Activated naive CD4-positive, alpha-beta T cell treated with anti-CD3 and anti-CD28 coated beads, Interleukin-2, amount 10 ng/mL, durations not matched to agents 7 days and 5 days (primary cell): Measurements from ENCODE around the gene KCND3.

Experiments
- CTCF ChIA-PET: fragments of 350-600 bp; sonication (Branson Sonifier 250); formaldehyde crosslinking; loops from one replicate; lab custom pipeline; 2021; ENCODE audit warnings: antibody characterized with exemption; lab: Charles Lee
- DNase-seq: peaks from one replicate; pipeline ENCODE4 v3.0.0-alpha.2; 2020
- H3K27ac Mint-ChIP-seq: one replicate; pipeline ENCODE4 v1.8.0; 2021; ENCODE audit warnings: mild to moderate bottlenecking, moderate library complexity, mixed read lengths
- H3K27me3 Mint-ChIP-seq: one replicate; pipeline ENCODE4 v1.8.0; 2021; ENCODE audit warnings: mild to moderate bottlenecking, mixed read lengths
- H3K36me3 Mint-ChIP-seq: one replicate; pipeline ENCODE4 v1.8.0; 2021; ENCODE audit warnings: mixed read lengths
- H3K4me1 Mint-ChIP-seq: one replicate; pipeline ENCODE4 v1.8.0; 2021; ENCODE audit warnings: mixed read lengths
- H3K4me3 Mint-ChIP-seq: one replicate; pipeline ENCODE4 v1.8.0; 2021; ENCODE audit warnings: mild to moderate bottlenecking, moderate library complexity, mixed read lengths
- H3K9me3 Mint-ChIP-seq: one replicate; pipeline ENCODE4 v1.8.0; 2021; ENCODE audit warnings: mixed read lengths

Gene KCND3

DNA sequence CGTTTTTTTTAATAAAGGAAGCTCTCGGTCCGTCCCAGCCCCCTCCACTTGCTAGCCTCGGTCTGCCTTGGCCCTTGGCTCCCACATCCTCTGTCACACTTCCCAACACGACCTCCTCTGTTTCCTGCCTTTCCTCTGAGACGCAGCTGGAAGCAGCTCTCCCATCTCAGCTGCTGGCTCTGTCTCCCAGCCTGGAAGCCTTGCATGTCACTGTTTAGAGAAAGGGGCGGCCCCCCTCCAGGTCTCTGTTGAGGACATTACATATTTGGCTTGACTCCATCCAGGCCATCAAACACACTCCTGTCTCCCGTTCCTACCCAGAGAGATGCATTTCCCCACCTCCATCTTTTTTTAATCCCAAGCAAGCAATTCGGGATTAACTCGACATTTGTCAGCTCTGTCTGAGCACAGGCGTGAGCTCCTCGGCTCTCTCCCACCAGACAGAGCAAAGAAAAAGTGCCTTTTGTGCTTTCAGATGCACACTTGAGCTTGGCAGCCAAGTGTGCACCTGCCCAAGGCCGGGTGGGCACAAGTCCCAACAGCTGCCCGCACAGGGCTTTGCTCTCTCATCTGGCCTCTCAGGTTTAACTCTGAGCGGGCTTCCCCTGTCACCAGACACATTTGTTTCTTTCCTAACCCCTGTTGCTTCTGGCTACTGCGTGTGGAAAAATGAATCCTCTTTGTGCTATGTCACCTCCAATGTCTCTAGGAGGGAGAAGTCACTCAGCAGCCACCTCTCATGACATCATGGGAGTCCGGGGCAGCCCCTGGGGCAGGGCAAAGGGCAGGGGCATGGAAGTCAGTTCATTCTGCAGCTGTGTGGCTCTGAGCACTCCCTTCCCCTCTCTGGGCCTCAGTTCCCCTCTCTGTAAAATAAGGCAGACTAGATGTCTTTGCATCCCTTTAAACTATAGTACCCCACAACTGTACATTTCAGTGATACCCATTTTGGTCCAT, 108.3 kb downstream of the KCND3 start:
- Mint-ChIP-seq H3K27ac (no peak overlapping the region), H3K36me3 (no peaks in the 10 kb centered on the region), H3K9me3 (no peaks in the 10 kb centered on the region), H3K4me3 (no peak overlapping the region), H3K4me1 (no peaks in the 10 kb centered on the region), H3K27me3 (peaks cover 31% of the 10 kb centered on the region)
- CTCF ChIA-PET: no interaction called here
- no peak for DNase-seq

DNA sequence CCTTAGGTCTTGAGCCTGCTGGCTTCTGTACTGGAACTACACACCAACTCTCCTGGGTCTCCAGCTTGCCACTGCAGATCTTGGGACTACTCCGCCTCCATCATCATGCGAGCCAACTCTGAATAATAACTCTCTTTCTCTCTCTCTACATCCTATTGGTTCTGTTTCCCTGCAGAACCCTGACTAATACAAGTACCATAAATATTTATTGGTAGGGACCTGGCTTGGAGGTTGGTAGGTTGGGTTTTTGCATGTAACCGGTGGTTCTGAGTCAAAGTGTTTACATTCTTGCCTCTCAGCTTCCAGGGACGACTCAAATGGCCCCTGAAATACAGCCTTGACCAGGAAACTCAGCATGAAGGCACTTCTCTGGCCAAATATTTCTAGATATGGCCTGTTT, 110.4 kb downstream of the KCND3 start:
- CTCF ChIA-PET: no interaction called here
- no peak for DNase-seq
- Mint-ChIP-seq H3K27me3 (peaks cover 37% of the 10 kb centered on the region), H3K4me3 (no peak overlapping the region), H3K4me1 (no peaks in the 10 kb centered on the region), H3K36me3 (no peaks in the 10 kb centered on the region), H3K9me3 (no peaks in the 10 kb centered on the region), H3K27ac (no peak overlapping the region)

DNA sequence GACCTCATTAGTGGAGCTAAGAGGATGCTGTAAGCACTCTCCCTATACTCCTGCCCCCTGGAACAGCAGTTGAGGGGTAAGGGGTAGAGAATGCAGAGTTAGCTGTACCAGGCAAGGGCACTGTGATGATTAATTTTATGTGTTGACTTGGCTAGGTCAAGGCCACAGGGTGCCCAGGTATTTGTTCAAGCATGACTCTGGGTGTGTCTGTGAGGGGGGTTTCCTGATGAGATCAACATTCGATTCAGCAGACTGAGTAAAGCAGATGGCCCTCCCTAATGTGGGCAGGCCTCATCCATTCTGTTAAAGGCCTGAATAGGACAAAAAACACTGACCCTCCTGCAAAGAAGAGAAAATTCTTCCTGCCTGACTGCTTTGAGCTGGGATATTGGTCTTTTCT, 110.8 kb downstream of the KCND3 start:
- H3K9me3 Mint-ChIP-seq: no peaks in the 10 kb centered on the region
- DNase-seq: no peak
- CTCF ChIA-PET: no interaction called here
- H3K27me3 Mint-ChIP-seq: peaks cover 37% of the 10 kb centered on the region
- H3K4me1 Mint-ChIP-seq: no peaks in the 10 kb centered on the region
- no peaks in the 10 kb centered on the region for H3K36me3 Mint-ChIP-seq
- no peak overlapping the region for H3K4me3 Mint-ChIP-seq
- no peak overlapping the region for H3K27ac Mint-ChIP-seq

DNA sequence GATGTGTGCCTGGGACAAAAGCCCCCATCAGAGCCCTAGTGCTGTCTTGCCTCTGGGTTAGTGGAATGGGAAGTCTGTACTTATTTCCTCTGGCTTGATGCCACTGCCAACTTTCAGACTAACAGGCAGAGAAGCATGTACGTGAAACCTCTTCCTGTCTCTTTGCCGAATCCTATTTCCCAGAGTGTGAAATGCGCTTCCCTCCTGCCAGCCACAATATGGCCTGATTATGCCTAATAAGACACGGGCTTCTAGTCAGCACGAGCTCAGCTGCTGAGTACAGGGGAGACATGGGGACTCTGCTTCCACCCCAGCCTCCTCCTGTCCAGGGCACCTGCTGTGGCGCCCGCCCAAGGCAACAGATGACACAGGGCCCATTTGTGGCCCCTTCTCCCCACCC, 111.4 kb downstream of the KCND3 start:
- DNase-seq: no peak
- CTCF ChIA-PET: no interaction called here
- H3K27me3 Mint-ChIP-seq: peaks cover 37% of the 10 kb centered on the region
- no peaks in the 10 kb centered on the region for H3K9me3 Mint-ChIP-seq
- no peaks in the 10 kb centered on the region for H3K36me3 Mint-ChIP-seq
- no peaks in the 10 kb centered on the region for H3K4me1 Mint-ChIP-seq
- no peak overlapping the region for H3K4me3 Mint-ChIP-seq
- H3K27ac Mint-ChIP-seq: no peak overlapping the region

DNA sequence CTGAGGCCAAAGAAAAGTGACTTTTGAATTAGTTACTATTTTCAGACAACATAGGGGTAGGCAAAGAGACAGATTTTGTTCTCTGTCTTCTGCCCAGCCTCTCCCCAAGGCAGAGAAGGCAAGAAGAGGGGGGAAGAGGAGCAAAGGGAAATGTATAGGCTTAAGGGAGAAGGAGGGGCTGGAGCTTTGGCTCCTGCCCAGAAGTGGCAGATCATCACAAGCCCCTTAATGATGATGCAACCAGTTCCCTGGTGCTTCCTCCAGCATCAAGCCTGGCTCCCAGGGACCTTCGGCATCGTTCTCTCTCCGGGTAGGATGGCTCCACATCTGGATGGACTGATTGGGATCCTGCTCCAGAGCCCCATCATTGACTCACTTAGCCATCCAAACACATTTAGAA, 112.8 kb downstream of the KCND3 start:
- no peak overlapping the region for H3K4me3 Mint-ChIP-seq
- no peaks in the 10 kb centered on the region for H3K4me1 Mint-ChIP-seq
- CTCF ChIA-PET: no interaction called here
- no peak overlapping the region for H3K27ac Mint-ChIP-seq
- no peaks in the 10 kb centered on the region for H3K36me3 Mint-ChIP-seq
- H3K27me3 Mint-ChIP-seq: peaks cover 33% of the 10 kb centered on the region
- no peak for DNase-seq
- no peaks in the 10 kb centered on the region for H3K9me3 Mint-ChIP-seq

DNA sequence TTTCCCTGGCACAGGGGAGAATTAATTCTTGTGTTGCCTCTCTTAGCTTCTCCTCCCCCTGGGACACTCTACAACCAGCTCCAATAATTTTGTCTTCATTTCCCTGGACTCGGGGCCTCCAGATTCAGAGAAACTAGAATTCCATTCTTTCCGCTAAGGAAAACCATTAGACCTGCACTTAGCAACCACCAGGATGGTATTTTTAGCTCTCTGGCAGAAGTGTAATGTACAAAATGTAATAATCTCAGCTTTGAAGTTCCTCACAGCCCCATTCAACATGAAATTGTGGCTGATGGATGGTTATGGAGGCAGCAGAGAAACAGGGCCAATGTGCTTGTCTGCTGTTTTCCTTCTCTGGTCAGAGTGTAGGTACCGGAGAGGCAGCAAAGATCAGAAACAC, 113.8 kb downstream of the KCND3 start:
- Mint-ChIP-seq H3K9me3 (no peaks in the 10 kb centered on the region), H3K4me1 (no peaks in the 10 kb centered on the region), H3K27ac (no peak overlapping the region), H3K27me3 (peaks cover 24% of the 10 kb centered on the region), H3K36me3 (no peaks in the 10 kb centered on the region), H3K4me3 (no peak overlapping the region)
- CTCF ChIA-PET: no interaction called here
- DNase-seq: no peak

DNA sequence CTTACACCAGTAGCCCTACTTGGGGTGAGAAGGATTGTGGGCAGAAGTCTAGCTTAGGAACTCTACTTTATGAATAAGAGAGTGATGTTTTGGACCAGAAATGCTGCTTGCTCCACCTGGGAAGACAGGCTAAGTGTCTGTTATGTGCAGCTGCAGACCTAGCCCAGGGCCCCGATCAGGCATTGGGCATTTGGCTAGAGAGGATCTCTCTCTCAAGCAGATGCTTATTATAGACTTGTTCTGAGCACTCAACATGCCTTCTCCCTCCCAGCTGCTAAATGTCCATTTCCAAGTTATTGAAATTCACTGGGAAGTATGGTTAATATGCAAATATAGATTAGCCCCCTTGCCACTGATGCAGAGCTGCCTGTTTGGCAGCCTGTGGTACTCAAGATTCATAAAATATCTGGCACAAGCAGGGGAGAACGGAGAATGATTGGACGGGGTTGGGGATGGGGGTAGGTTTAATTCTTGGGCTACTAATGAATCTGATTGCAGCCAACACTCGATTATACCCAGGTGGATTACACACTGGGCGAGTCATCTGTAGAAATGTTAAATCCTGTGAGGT, 115.9 kb downstream of the KCND3 start:
- H3K4me1 Mint-ChIP-seq: no peaks in the 10 kb centered on the region
- DNase-seq: no peak
- H3K9me3 Mint-ChIP-seq: no peaks in the 10 kb centered on the region
- H3K4me3 Mint-ChIP-seq: no peak overlapping the region
- CTCF ChIA-PET: no interaction called here
- H3K27ac Mint-ChIP-seq: no peak overlapping the region
- H3K36me3 Mint-ChIP-seq: no peaks in the 10 kb centered on the region
- H3K27me3 Mint-ChIP-seq: peaks cover 18% of the 10 kb centered on the region

DNA sequence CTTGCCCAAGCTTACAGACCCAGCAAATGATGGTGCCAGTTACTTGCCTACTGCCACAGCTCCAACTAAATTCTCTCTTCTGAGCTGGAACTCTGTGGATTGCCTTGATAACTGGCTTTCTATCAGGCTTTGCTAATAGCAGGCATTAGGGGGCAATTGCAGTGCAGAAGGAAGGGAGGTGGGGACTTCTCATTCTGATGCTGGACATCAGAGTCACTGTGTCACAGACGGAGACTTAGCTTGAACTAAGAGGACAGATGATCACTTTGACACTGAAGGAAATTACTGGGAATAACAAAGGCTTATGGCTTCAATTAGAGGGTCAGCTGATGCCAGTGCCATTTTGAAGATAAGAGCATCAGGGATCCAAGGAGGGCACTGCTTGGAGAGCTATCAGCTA, 119.3 kb downstream of the KCND3 start:
- H3K27me3 Mint-ChIP-seq: peaks cover 11% of the 10 kb centered on the region
- no peak overlapping the region for H3K4me3 Mint-ChIP-seq
- H3K27ac Mint-ChIP-seq: no peak overlapping the region
- no peaks in the 10 kb centered on the region for H3K4me1 Mint-ChIP-seq
- H3K36me3 Mint-ChIP-seq: no peaks in the 10 kb centered on the region
- DNase-seq: no peak
- CTCF ChIA-PET: no interaction called here
- H3K9me3 Mint-ChIP-seq: no peaks in the 10 kb centered on the region

DNA sequence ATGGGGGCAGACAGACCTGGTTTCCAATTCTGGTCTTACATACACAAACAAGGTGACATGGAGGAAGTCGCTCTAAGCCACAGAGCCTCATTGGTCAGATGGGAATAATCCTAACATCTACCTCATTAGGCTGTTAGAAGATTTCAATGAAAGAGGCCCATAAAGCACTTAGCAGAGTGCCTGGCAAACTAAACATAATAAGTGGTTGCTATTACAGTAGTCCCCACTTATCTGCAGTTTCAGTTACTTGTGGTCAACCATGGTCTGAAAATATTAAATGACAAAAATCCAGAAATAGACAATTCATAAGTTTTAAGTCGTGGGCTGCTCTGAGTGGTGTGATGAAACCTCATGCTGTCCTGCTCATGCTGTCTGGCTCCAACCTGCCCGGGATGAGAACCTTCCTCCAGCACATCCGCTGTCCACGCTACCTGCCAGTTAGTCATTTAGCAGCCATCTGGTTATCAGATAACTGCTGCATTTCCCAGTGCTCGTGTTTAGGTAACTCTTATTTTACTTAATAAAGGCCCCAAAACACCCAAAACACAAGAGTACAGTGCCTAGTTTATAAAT, 121.5 kb downstream of the KCND3 start:
- no peaks in the 10 kb centered on the region for H3K9me3 Mint-ChIP-seq
- peaks cover 12% of the 10 kb centered on the region for H3K27me3 Mint-ChIP-seq
- CTCF ChIA-PET: no interaction called here
- no peak for DNase-seq
- H3K27ac Mint-ChIP-seq: no peak overlapping the region
- no peaks in the 10 kb centered on the region for H3K36me3 Mint-ChIP-seq
- H3K4me1 Mint-ChIP-seq: peaks cover 4% of the 10 kb centered on the region
- no peak overlapping the region for H3K4me3 Mint-ChIP-seq

DNA sequence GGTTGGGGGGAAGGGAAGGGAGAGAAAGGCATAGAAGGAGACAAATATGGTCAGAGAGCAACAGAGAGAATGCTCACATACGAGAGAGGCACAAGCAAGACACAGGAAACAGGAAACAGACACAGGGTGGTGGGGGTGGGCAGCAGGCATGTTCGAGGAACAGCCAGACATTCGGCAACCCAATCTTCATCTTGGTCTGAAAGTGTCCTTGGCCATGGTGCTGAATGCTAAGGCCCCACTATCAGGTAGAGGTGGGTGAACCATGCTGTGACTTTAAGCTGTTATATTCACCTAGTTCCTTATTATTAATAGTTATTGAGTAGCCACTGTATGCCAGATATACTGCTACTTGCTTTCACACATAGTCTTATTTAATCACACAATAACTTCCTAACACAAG, 124.6 kb downstream of the KCND3 start:
- H3K4me1 Mint-ChIP-seq: peaks cover 4% of the 10 kb centered on the region
- H3K27ac Mint-ChIP-seq: no peak overlapping the region
- no peak overlapping the region for H3K4me3 Mint-ChIP-seq
- CTCF ChIA-PET: no interaction called here
- H3K27me3 Mint-ChIP-seq: peaks cover 23% of the 10 kb centered on the region
- no peaks in the 10 kb centered on the region for H3K9me3 Mint-ChIP-seq
- no peaks in the 10 kb centered on the region for H3K36me3 Mint-ChIP-seq
- peak; percentile 35 for DNase-seq

DNA sequence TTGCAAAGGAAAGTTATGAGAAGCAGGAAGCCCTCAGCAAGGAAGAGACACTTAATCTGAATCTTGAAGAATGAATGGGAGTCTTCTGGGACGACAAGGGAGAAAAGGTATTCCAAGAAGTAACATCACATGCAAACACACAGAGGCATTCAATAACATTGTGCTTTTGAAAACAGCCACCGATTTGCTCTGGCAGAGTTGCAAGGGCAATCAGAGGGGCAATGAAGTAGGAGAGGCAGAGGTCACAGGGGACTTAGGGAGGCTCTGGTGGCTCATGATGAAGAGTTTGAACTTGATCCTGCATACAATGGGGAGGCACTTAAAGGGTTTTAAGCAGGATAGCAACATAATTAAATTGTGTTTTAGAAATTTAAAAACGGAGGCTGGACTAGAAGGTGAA, 126.1 kb downstream of the KCND3 start:
- H3K9me3 Mint-ChIP-seq: no peaks in the 10 kb centered on the region
- DNase-seq: no peak
- CTCF ChIA-PET: no interaction called here
- peaks cover 23% of the 10 kb centered on the region for H3K27me3 Mint-ChIP-seq
- peaks cover 4% of the 10 kb centered on the region for H3K4me1 Mint-ChIP-seq
- no peaks in the 10 kb centered on the region for H3K36me3 Mint-ChIP-seq
- no peak overlapping the region for H3K4me3 Mint-ChIP-seq
- no peak overlapping the region for H3K27ac Mint-ChIP-seq

DNA sequence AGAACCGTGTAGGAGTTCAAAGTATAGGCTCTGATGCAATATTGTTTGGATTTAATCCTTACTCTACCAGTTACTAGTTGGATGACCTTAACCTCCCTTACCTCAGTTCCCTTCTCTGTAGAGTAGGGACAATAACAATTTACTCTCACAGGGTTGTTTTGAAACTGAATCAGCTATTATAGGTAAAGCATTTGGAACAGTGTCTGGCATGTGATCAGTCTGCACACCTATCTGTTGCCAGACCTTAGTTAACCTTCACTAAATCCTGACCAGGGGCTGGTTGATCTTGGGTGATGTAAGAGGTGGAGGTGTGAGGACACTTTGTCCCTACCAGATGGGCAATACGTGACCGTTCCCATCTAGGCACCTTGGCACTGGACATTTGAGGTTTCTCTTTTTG, 126.9 kb downstream of the KCND3 start:
- H3K36me3 Mint-ChIP-seq: no peaks in the 10 kb centered on the region
- H3K9me3 Mint-ChIP-seq: no peaks in the 10 kb centered on the region
- H3K4me1 Mint-ChIP-seq: peaks cover 4% of the 10 kb centered on the region
- CTCF ChIA-PET: no interaction called here
- H3K27me3 Mint-ChIP-seq: peaks cover 23% of the 10 kb centered on the region
- no peak overlapping the region for H3K4me3 Mint-ChIP-seq
- no peak for DNase-seq
- H3K27ac Mint-ChIP-seq: no peak overlapping the region

DNA sequence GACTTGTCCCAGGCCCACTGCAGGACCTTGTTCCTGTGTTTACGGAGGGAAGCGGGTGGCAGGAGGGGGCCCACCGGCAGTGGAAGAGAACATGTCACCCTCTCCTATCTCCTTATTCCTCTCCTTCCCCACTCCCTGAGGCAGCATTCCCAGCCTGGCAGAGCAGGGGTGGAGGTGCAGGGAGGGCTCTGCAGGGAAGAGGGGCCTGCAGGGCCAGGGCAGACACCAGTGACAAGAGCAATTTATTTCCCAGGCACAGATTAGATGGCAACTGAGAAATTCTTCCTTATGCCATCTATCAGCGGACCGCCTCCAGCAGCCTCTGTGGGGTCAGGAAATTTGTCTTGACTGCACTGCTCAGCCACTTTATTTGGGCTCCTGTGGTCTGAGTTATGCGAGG, 127.9 kb downstream of the KCND3 start:
- H3K9me3 Mint-ChIP-seq: no peaks in the 10 kb centered on the region
- peaks cover 4% of the 10 kb centered on the region for H3K4me1 Mint-ChIP-seq
- peaks cover 23% of the 10 kb centered on the region for H3K27me3 Mint-ChIP-seq
- no peaks in the 10 kb centered on the region for H3K36me3 Mint-ChIP-seq
- H3K4me3 Mint-ChIP-seq: no peak overlapping the region
- no peak overlapping the region for H3K27ac Mint-ChIP-seq
- CTCF ChIA-PET: no interaction called here
- DNase-seq: no peak

DNA sequence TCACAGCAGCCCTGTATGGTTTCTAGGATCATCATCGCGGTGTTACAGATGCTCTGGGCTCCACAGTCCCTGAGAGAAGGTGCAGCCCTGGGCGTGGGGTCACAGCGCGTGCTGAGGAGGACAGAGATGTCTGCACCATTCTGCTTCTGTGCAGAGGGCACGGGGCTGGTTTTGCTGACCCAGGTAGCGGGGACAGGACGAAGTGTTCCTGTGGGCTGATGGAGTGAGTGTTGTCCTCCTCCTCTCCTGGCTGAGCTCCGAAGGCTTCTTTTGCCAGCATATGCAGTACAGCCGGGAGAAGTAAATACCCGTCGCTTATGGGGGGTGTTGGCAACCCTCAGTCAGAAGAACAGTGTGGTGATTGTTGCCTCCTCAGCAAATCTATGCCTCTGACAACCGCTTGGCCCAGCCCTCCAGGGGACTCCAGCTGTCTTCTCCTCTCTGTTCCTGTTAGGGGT, 132.2 kb downstream of the KCND3 start:
- peaks cover 11% of the 10 kb centered on the region for H3K27me3 Mint-ChIP-seq

More for the DNA sequence above, 132.2 kb downstream of the KCND3 start:
- DNase-seq: no peak
- no peaks in the 10 kb centered on the region for H3K4me1 Mint-ChIP-seq
- no peaks in the 10 kb centered on the region for H3K9me3 Mint-ChIP-seq
- H3K36me3 Mint-ChIP-seq: no peaks in the 10 kb centered on the region
- CTCF ChIA-PET: no interaction called here
- H3K4me3 Mint-ChIP-seq: no peak overlapping the region
- no peak overlapping the region for H3K27ac Mint-ChIP-seq
